ENCODE results near the gene VAV1. TPM values are rescaled to one million over a fixed set of nuclear protein-coding genes. Genes with fewer than 3 reads are reported as not detected.

VAV1 gene
- total and polyA plus RNA-seq, 2 of the 8 experiments (the other 6 are each of a cell fraction or from before 2014, with no cell fraction given) = 0.21 to 0.22 TPM

DNA sequence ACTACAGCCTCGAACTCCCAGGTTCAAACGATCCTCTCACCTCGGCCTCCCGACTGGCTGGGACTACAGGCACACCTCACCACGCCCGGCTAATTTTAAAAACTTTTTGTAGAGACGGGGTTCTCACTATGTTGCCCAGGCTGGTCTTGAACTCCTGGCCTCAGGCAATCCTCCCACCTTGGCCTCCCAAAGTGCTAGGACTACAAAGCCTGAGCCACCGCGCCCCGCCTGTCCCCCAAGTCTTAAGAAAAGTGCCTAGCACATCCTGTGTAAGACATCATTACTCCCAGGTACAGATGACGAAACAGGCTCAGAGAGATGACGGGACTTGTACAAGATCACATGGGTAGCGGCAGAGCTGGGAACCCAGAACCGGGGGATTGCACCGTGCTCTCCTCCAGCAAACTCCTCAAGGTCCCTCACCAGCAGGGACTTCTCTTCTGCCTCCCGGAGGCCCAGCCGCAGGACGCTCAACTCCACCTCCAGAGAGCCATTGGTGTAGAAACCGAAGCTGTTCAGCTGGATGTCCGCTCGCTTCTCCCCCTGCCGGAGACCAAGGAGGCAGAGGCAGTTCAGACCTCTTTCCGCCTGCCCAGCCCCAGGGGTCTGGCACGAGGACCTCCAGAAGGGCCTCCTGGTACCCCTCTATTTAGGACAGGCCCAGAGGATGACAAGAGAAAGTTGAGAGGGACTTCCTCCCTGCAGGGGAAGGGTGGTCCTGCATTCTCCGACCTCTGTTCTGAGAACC is 36.2 kb upstream of the VAV1 start:
- POLR2A ChIA-PET (ENCODE audit: partially characterized antibody) = interaction anchor here (0.6 to 9.7 kb wide), 7 partner anchors 8 to 229 kb away, joined by 3 to 110 read pairs (median 3); partner anchors contain the start of gene SH2D3A
- no peak overlapping the region for H2AFZ ChIP-seq (ENCODE audit: low read length)
- peak overlapping the region; percentile 71; the same call in 1 of the 2 replicates for H2BK12ac ChIP-seq (ENCODE audit: low read depth, low read length)
- peak overlapping the region; percentile 12 for H4K91ac ChIP-seq (replicated peaks; ENCODE audit: insufficient read length, low read length)
- peak overlapping the region; percentile 6; the same call in 1 of the 2 replicates for H2BK5ac ChIP-seq (ENCODE audit: low read depth, low read length)
- peaks cover 4 to 26% (median 16%) of the 10 kb centered on the region in 4 experiments for H3K4me1 ChIP-seq (replicated peaks in 1 of 4; ENCODE audit: control insufficient read depth in 3 of 4, insufficient read depth in 4 of 4, low read length in 3 of 4)
- H3K9me3 ChIP-seq (ENCODE audit: insufficient read depth in 2 of 2, low read depth in 1 of 2, low read length in 1 of 2) = no peaks in the 10 kb centered on the region
- CTCF ChIA-PET (ENCODE audit: partially characterized antibody) = interaction anchor here (0.6 to 4.7 kb wide), 18 partner anchors 13 to 371 kb away, joined by 3 to 31 read pairs (median 3); partner anchors contain the start of genes C3 and VAV1
- peak overlapping the region in 3 of 4 experiments; percentile 34 to 50 (median 48); a peak in 5 of 7 replicates for H3K9ac ChIP-seq (replicated peaks in 1 of 4; ENCODE audit: extremely low read depth in 1 of 4, low read depth in 3 of 4, low read length in 3 of 4)
- H3K79me1 ChIP-seq (ENCODE audit: low read depth, low read length) = peaks cover 5% of the 10 kb centered on the region
- peaks cover 0 to 5% (median under 1%) of the 10 kb centered on the region in 4 experiments; a peak in 2 of 8 replicates for H3K36me3 ChIP-seq (ENCODE audit: control insufficient read depth in 2 of 4, insufficient read depth in 4 of 4, low read length in 3 of 4)
- H4K20me1 ChIP-seq (replicated peaks in 1 of 2; ENCODE audit: control insufficient read depth in 1 of 2, insufficient read depth in 2 of 2, low read length in 2 of 2) = peaks cover 0 to 6% of the 10 kb centered on the region in 2 experiments
- H4K5ac ChIP-seq (ENCODE audit: insufficient read length, low read depth, low read length) = no peak overlapping the region
- peak overlapping the region; percentile 57; the same call in 1 of the 2 replicates for H2AK5ac ChIP-seq (ENCODE audit: low read depth, low read length)
- DNase-seq (ENCODE audit: low read depth in 1 of 2, low spot score in 2 of 2) (peak in 1 of 2 experiments; percentile 76), FAIRE-seq (no peak)
- H3K56ac ChIP-seq (replicated peaks; ENCODE audit: insufficient read length, low read depth, low read length) = no peak overlapping the region
- H2BK20ac ChIP-seq (ENCODE audit: low read length) = no peak overlapping the region
- H3K79me2 ChIP-seq (ENCODE audit: control insufficient read depth in 1 of 2, insufficient read depth in 2 of 2, low read length in 2 of 2) = peaks cover 0 to 6% of the 10 kb centered on the region in 2 experiments; a peak in 1 of 4 replicates
- H4K8ac ChIP-seq (ENCODE audit: extremely low read depth, insufficient read depth, low read length) = no peak overlapping the region
- peaks cover 17% of the 10 kb centered on the region for H3K23me2 ChIP-seq (ENCODE audit: low read depth, low read length)
- no peaks in the 10 kb centered on the region for H3K27me3 ChIP-seq (replicated peaks in 1 of 4; ENCODE audit: control insufficient read depth in 3 of 4, extremely low read depth in 1 of 4, insufficient read depth in 3 of 4, low read length in 3 of 4)
- H3K14ac ChIP-seq (ENCODE audit: insufficient read length) = no peak overlapping the region
- peak overlapping the region; percentile 76 to 87 for H3K4me2 ChIP-seq (ENCODE audit: insufficient read depth in 1 of 2, low read depth in 2 of 2, low read length in 2 of 2)
- no peak overlapping the region for H3K23ac ChIP-seq (ENCODE audit: insufficient read length)
- H3K4me3 ChIP-seq (ENCODE audit: extremely low read depth in 1 of 4, insufficient read depth in 2 of 4, low read depth in 3 of 4, low read length in 4 of 4) = peak overlapping the region; percentile 50 to 86 (median 69)
- H3K4ac ChIP-seq (replicated peaks; ENCODE audit: insufficient read length, low read depth, low read length) = no peak overlapping the region
- H3K27ac ChIP-seq (ENCODE audit: low read depth, low read length) = peak overlapping the region; percentile 53
- H2BK120ac ChIP-seq (replicated peaks; ENCODE audit: low read depth, low read length) = no peak overlapping the region
- H2BK15ac ChIP-seq (ENCODE audit: low read length) = peak overlapping the region; percentile 72; the same call in 1 of the 2 replicates
- H3K18ac ChIP-seq (ENCODE audit: extremely low read depth, low read length) = peak overlapping the region; percentile 78
- 33% methylated on average over 21 of the region's 25 CpGs; no CpG with 5 or more reads in 1 of the 2 experiments for WGBS, 2 experiments (ENCODE audit: extremely low coverage in 1 of 2, insufficient coverage in 1 of 2, insufficient read length in 1 of 2, insufficient replicate concordance in 2 of 2, low coverage in 1 of 2, low lambda C conversion rate in 2 of 2, missing lambda C conversion rate in 1 of 2)
- TF ChIP-seq TAF7 (optimal IDR thresholded peaks at IDR 0.05; ENCODE audit: borderline replicate concordance, low read depth, low read length) = no peak
- TF ChIP-seq, protein P1, sequence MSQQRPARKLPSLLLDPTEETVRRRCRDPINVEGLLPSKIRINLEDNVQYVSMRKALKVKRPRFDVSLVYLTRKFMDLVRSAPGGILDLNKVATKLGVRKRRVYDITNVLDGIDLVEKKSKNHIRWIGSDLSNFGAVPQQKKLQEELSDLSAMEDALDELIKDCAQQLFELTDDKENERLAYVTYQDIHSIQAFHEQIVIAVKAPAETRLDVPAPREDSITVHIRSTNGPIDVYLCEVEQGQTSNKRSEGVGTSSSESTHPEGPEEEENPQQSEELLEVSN (IDR thresholded peaks at IDR 0.05) = peak; percentile 55; the same call in 1 of the 2 replicates
- no peak for TF ChIP-seq TEAD4 (IDR thresholded peaks at IDR 0.05; ENCODE audit: low read depth, low read length)
- TF ChIP-seq RAD21 (IDR thresholded peaks at IDR 0.05 in 1 of 2, conservative IDR thresholded peaks at IDR 0.05 in 1 of 2; ENCODE audit: low read depth in 2 of 2, low read length in 2 of 2) = peak; percentile 40 to 46
- peak in 1 of 2 experiments; percentile 70; a peak in 1 of 4 replicates for TF ChIP-seq SIN3A (conservative IDR thresholded peaks at IDR 0.05 in 1 of 2, IDR thresholded peaks at IDR 0.05 in 1 of 2; ENCODE audit: low read depth in 1 of 2, low read length in 2 of 2)
- no peak for TF ChIP-seq TCF12 (IDR thresholded peaks at IDR 0.05; ENCODE audit: low read depth, low read length)
- TF ChIP-seq, protein P2, sequence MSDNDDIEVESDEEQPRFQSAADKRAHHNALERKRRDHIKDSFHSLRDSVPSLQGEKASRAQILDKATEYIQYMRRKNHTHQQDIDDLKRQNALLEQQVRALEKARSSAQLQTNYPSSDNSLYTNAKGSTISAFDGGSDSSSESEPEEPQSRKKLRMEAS (IDR thresholded peaks at IDR 0.05) = peak; percentile 67; the same call in 1 of the 2 replicates
- peak; percentile 49; the same call in 1 of the 2 replicates for TF ChIP-seq TBP (IDR thresholded peaks at IDR 0.05; ENCODE audit: low read depth, low read length)
- no peak for TF ChIP-seq YY1 (IDR thresholded peaks at IDR 0.05; ENCODE audit: low read depth, low read length)

All from H1 (cell line).